ENCODE data around the gene AQP12A. TPM values are rescaled to one million over a fixed set of nuclear protein-coding genes. Genes with fewer than 3 reads are reported as not detected.

AQP12A gene
- total RNA-seq, 1 experiment from 2014 or later, result not detected

DNA sequence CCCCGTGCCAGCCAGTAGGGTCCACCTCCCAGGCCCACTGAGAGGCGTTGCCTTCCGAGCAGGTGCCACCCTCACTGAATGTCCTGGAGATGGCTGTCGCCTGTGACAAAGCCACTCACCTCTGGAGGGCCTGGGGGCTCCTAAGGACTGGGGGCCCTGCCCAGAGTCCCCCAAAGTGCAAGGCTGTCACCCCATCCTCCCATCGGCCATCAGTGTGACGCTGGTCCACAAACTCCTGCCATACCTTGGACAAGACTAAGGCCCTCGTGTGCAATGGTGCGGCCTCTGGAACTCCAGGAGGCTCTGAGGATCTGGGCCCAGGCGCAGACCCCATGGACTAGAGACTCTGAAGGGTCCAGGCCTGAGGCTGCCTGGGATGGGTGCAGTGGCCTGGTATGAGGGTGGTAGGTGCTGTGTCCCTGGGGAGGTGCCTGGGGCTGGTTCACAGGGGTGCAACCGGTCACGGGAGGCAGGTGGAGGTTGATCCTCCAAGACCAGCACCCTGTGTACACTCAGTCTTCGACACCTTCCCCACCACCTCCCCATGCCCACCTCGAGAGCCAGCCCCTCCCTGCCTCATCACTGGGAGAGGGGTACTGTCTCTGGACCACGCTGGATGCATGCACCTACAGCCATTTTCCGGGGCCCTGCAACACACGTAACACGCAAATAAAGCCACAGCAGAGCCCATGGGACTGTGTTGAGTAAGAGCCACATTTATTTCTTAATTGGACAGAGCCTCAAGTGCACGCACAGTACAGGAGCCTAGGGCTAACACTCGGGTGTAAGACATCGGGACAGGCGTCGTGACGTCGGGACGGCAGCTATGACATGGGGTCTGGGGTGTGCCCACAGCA is 21.6 kb downstream of the AQP12A start:
- H3K27me3 ChIP-seq, result no peaks in the 10 kb centered on the region
- no peaks in the 10 kb centered on the region for H3K9me3 ChIP-seq
- no peaks in the 10 kb centered on the region for H3K36me3 ChIP-seq
- DNase-seq, result no peak
- no peak overlapping the region for H3K4me3 ChIP-seq

- no peaks in the 10 kb centered on the region for H3K36me3 ChIP-seq
- no peak overlapping the region for H3K4me3 ChIP-seq
- no peak for DNase-seq
- no peaks in the 10 kb centered on the region for H3K9me3 ChIP-seq
- H3K27me3 ChIP-seq, result no peaks in the 10 kb centered on the region
These were observed 22.5 kb downstream of the AQP12A start for GRCh38 chr2:240713928-240714746.

DNA sequence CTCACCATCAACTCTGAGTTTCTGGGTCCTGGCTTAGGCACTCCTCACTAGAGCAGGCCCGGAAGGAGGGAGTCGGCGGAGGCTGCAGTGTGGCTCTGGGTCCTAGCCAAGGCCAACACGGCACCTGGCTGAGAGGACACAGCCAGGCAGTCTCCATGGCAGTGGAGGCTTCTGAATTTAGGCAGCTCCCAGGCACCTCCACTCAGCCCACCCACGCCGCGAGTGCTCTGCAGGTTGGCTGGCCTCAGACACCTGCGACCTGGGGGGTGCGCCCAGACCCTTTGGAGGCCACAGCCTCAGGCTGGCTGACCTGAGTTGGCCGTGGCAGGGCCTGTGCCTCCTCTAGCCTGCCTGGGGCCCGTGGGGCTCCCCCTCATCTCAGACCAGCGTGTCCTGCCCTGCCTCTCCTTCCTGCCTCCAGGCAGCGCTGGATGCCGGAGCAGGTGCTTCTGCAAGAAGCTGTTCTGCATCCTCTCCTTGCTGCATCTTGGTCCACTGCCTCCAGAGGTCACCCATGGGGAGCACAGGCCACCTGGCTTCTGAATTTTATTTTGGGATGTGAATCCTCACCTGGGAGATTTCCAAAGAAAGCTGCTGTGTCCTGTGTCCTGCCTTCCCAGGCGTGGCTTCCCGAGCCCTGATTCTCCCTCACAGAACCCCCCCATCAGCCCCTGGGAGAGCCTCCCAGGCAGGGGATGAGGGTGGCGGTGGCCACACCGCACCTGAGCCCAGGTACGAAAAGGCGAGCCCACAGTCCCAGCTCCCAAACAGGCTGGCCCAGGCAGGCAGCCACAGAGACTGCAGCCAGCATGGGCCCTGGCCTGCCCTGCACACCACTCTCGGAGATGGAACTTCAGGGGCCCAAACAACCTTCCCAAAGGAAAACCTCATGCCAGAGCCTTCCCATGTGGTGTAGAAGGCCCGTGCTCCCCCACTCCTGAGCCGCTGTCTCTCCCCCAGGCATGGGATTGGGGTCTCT is 23.4 kb downstream of the AQP12A start:
- no peak for DNase-seq
- Histone ChIP-seq H3K9me3 (no peaks in the 10 kb centered on the region), H3K36me3 (no peaks in the 10 kb centered on the region), H3K27me3 (no peaks in the 10 kb centered on the region), H3K4me3 (no peak overlapping the region)

GRCh38 chr2:240716130-240716798 is 24.6 kb downstream of the AQP12A start:
- no peaks in the 10 kb centered on the region for H3K27me3 ChIP-seq
- H3K4me3 ChIP-seq, result no peak overlapping the region
- DNase-seq, result no peak
- H3K9me3 ChIP-seq, result no peaks in the 10 kb centered on the region
- H3K36me3 ChIP-seq, result no peaks in the 10 kb centered on the region

- Histone ChIP-seq H3K27me3 (no peaks in the 10 kb centered on the region), H3K9me3 (no peaks in the 10 kb centered on the region), H3K4me3 (no peak overlapping the region), H3K36me3 (no peaks in the 10 kb centered on the region)
- DNase-seq, result no peak
These were observed 25.5 kb downstream of the AQP12A start for GRCh38 chr2:240717181-240717641.

DNA sequence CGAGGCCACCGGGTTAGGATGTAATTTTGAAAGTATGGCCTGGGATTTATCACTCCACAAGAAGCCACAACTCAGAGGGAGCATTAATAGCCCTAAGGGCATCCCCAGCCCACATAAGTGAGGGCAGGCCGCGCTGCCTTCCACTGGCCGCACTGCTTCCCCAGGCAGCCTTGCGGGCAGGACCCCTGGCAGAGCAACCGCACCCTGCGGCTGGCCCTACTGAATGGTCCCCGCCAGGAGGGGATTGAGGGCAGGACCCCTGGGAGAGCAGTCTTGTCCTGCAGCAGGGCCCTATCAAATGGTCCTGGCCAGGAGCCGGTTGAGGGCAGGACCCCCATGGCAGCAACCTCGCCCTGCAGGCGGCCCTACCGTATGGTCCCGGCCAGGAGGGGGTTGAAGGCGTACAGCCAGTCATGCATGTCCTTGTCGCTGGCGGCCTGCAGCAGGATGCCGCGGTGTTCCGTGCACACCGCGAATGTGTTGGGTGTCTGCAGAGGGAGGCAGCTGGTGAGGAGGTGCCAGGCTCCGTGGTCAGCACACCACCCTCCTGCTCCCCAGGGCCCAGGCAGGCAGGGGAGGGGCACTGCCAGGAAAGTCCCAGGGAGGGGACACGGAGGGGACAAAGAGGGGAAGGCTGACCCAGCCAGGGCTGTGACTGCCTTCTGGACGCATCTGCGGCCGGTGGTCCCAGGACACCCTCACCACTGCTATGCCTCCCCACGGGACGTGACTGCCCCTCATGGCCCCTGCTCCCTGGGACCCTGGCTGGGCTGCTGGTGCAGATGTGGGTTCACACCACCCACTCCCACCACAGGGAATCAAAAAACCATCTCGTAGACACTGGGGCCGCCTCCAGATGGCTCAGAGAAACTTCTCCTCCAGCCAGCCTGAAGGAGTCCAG is 26.3 kb downstream of the AQP12A start:
- DNase-seq, result no peak
- Histone ChIP-seq H3K27me3 (no peaks in the 10 kb centered on the region), H3K36me3 (no peaks in the 10 kb centered on the region), H3K9me3 (no peaks in the 10 kb centered on the region), H3K4me3 (no peak overlapping the region)

DNA sequence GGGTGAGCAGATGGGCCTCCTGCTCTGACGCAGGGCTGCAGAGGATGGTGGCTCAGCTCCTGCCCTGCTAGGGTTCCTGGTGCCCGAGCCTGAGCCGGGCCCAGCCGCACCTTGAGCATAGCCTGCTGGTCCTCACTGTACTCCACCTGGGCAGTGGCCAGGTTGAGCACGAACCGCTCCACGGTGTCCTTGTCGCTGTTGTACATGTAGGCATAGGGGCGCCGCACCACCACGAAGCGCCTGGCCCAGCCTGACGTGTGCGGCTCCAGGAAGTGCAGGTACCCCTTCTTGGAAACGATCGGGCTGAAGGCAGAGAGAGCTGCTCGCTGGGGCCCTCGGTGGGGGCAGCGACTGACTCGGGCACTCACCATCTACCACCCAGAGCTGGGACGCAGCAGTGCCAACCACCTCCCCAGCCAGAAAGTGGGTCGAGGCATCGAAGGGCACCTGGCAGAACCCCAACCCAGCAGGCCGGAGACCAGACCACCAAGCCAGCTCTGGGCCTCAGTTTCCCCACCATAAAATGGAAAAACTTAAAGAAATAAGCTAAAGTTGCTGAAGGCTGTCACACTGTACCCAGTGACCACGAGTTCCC is 27.3 kb downstream of the AQP12A start:
- no peaks in the 10 kb centered on the region for H3K9me3 ChIP-seq
- no peak for DNase-seq
- H3K4me3 ChIP-seq, result no peak overlapping the region
- no peaks in the 10 kb centered on the region for H3K27me3 ChIP-seq
- no peaks in the 10 kb centered on the region for H3K36me3 ChIP-seq

DNA sequence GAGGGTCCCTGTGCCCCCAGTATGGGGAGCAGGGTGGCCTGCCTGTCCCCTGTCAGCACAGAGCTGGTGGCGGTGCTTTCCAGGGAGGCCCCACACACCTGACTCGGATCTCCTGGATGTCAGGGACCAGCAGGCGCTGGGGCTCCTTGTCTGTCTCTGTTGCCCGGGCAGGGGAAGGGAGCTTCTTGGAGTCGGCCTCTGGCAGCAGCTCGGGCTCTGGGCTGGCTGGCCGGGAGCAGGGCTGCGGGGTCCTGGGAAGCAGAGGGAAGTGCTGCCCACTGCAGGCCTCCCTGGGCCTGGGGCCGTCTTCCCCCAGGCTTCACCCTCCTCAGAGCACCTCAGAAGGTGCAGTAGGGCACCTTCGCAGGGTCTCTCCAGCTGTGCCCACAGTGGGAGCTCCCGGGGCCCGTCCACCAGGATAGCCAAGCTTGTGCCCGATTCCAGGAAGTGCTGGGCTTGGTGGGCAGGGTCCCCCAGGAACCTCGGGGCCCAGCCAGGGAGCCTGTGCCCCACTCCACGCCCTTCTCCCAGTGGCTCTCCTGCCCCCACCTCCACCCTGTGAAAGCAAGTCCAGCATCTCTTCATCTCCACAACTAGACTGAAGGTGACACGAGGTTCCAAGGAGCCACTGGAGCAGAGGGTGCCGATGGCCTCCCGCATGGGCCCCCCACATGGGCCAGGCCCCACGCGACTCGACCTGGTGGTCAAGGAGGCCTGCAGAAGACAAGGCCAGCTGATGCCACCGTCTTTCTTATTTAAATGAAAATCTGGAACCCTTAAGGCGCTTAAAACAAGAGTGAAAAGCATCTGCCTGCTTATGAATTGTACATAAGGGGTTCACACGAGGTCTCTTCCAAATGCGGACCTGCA is 28.2 kb downstream of the AQP12A start:
- Histone ChIP-seq H3K27me3 (no peaks in the 10 kb centered on the region), H3K9me3 (no peaks in the 10 kb centered on the region), H3K4me3 (no peak overlapping the region), H3K36me3 (no peaks in the 10 kb centered on the region)
- DNase-seq, result no peak

DNA sequence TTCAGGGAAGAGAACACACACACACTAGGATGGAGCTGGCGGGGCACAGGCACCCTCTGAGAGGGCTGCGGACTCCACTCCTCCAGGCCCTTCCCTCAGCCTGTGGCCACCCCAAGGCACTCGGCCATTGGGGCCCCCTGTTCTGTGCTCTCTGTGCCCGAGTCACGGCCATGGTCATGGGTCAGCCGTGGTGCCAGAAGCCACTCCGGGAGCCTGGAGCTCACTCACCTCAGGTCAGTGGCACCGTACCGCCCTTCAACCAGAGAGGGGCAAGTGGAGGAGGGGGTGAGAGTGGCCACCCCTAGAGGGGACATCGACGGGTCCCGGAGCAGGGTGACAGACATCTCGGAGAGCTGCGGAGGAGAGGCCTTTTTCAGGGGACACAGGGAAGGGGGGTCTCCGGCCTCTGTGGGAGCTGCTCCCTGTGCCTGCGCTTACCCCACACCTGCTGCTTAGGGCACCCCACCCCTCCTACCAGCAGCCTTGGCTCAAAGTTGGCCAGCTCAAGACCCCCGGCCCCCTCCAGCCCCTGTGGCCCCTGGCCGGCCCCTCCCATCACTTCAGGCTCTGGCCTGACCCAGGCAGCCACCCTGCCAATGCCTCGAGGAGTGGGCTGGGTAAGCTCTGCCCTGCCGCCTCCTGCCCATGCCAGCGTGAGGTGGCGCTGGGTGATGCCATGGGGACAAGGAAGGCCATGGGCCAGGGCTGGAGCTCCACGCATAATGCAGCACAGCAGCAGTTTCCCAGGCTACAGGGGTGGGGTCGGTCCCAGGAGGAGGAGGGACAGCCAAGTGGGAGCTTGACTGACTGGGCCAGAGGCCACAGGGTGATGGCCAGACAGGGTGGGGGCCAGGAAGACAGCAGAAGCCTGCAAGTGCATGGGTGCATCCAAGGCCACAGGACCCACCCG is 29.3 kb downstream of the AQP12A start:
- no peaks in the 10 kb centered on the region for H3K9me3 ChIP-seq
- no peaks in the 10 kb centered on the region for H3K36me3 ChIP-seq
- no peaks in the 10 kb centered on the region for H3K27me3 ChIP-seq
- no peak overlapping the region for H3K4me3 ChIP-seq
- DNase-seq, result no peak

GRCh38 chr2:240721596-240722180 is 30.0 kb downstream of the AQP12A start:
- no peak for DNase-seq
- Histone ChIP-seq H3K36me3 (no peaks in the 10 kb centered on the region), H3K27me3 (no peaks in the 10 kb centered on the region), H3K9me3 (no peaks in the 10 kb centered on the region), H3K4me3 (no peak overlapping the region)

- DNase-seq, result no peak
- H3K36me3 ChIP-seq, result no peaks in the 10 kb centered on the region
- H3K27me3 ChIP-seq, result no peaks in the 10 kb centered on the region
- H3K4me3 ChIP-seq, result no peak overlapping the region
- H3K9me3 ChIP-seq, result no peaks in the 10 kb centered on the region
These were observed 30.7 kb downstream of the AQP12A start for GRCh38 chr2:240722376-240722775.

- Histone ChIP-seq H3K27me3 (no peaks in the 10 kb centered on the region), H3K4me3 (no peak overlapping the region), H3K36me3 (no peaks in the 10 kb centered on the region), H3K9me3 (no peaks in the 10 kb centered on the region)
- DNase-seq, result no peak
These were observed 31.4 kb downstream of the AQP12A start for GRCh38 chr2:240722796-240723735.

Measured in MG63 (cell line).